Activated naive CD4-positive, alpha-beta T cell treated with anti-CD3 and anti-CD28 coated beads, Interleukin-2, amount 10 ng/mL, durations not matched to agents 7 days and 5 days (primary cell): ENCODE data around the gene DRC7.
"Not testable (repeated sequence)": the region's sequence is repeated elsewhere in the genome, so short reads cannot be mapped to it uniquely, and the experiment has no call there.

Experiments used
- CTCF ChIA-PET: fragments of 350-600 bp; sonication (Branson Sonifier 250); formaldehyde crosslinking; loops from one replicate; lab custom pipeline; 2021; ENCODE audit warnings: antibody characterized with exemption; lab: Charles Lee
- DNase-seq: peaks from one replicate; pipeline ENCODE4 v3.0.0-alpha.2; 2020
- H3K27ac Mint-ChIP-seq: one replicate; pipeline ENCODE4 v1.8.0; 2021; ENCODE audit warnings: mild to moderate bottlenecking, moderate library complexity, mixed read lengths
- H3K27me3 Mint-ChIP-seq: one replicate; pipeline ENCODE4 v1.8.0; 2021; ENCODE audit warnings: mild to moderate bottlenecking, mixed read lengths
- H3K36me3 Mint-ChIP-seq: one replicate; pipeline ENCODE4 v1.8.0; 2021; ENCODE audit warnings: mixed read lengths
- H3K4me1 Mint-ChIP-seq: one replicate; pipeline ENCODE4 v1.8.0; 2021; ENCODE audit warnings: mixed read lengths
- H3K4me3 Mint-ChIP-seq: one replicate; pipeline ENCODE4 v1.8.0; 2021; ENCODE audit warnings: mild to moderate bottlenecking, moderate library complexity, mixed read lengths
- H3K9me3 Mint-ChIP-seq: one replicate; pipeline ENCODE4 v1.8.0; 2021; ENCODE audit warnings: mixed read lengths

Gene DRC7

DNA sequence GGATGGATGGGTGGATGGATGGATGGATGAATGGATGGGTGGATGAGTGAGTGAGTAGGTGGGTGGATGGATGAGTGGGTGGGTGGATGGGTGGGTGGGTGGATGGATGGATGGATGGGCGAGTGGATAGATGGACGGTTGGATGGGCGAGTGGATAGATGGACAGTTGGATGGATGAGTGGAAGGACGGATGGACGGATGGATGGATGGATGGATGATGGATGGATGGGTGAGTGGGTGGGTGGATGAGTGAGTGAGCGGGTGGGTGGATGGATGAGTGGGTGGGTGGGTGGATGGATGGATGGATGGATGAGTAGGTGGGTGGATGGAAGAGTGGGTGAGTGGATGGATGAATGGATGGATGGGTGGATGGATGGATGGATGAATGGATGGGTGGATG is 35.2 kb downstream of the DRC7 start:
- Mint-ChIP-seq H3K27me3 (peaks cover 11% of the 10 kb centered on the region), H3K9me3 (peaks cover 21% of the 10 kb centered on the region), H3K36me3 (peaks cover 13% of the 10 kb centered on the region), H3K4me1 (peaks cover 11% of the 10 kb centered on the region)
- DNase-seq, CTCF ChIA-PET, H3K27ac Mint-ChIP-seq, H3K4me3 Mint-ChIP-seq: not testable (repeated sequence)

DNA sequence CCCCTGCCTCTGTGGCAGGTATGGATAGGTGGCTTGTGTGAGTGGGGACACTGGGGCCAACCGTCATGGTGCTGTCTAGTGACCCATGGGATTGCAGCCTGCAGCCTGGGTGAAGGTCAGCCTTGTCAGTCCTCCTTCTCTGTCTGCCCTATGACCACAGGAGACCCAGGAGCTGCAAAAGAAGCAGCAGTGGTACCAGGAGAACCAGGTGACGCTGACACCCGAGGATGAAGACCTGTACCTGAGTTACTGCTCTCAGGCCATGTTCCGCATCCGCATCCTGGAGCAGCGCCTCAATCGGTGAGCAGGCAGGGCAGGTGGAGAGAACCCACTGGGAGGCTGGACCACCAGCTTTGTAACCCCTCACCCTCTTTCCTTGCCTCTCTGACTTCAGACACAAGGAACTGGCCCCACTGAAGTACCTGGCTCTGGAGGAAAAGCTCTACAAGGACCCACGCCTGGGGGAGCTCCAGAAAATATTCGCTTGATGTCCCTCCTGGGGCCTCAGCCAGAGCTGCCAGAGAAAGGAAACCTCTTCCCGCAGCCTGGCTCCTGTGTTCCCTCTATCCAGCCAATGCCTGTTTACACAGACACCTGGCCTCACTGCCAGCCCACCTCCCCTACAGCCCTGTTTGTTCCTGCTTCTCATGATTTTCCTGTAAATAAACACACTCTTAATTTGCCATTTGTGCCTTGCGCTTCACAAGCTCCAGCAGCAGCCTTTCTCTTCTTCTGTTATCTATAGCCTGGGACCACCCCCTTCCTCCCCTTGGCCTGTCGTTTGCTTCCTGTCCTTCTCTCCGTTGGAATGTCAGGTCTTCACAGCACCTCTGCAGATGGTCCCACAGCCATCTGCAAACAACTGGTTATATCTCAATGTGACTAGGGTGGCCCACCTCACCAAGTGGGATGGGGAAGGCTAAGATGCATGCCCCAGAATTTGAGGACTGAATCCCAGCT is 36.4 kb downstream of the DRC7 start:
- Mint-ChIP-seq H3K4me3 (no peak overlapping the region), H3K36me3 (peaks cover 19% of the 10 kb centered on the region), H3K27ac (no peak overlapping the region), H3K27me3 (peaks cover 8% of the 10 kb centered on the region), H3K9me3 (peaks cover 21% of the 10 kb centered on the region), H3K4me1 (peaks cover 16% of the 10 kb centered on the region)
- CTCF ChIA-PET: interaction anchor here (1.0 kb wide), 1 partner anchor 155 kb away, joined by 6 read pairs; no protein-coding TSS in a partner anchor
- no peak for DNase-seq

- peaks cover 19% of the 10 kb centered on the region for H3K36me3 Mint-ChIP-seq
- H3K4me3 Mint-ChIP-seq: no peak overlapping the region
- peaks cover 4% of the 10 kb centered on the region for H3K27me3 Mint-ChIP-seq
- no peak overlapping the region for H3K27ac Mint-ChIP-seq
- H3K4me1 Mint-ChIP-seq: peaks cover 23% of the 10 kb centered on the region
- CTCF ChIA-PET: interaction anchor here (1.0 kb wide), 1 partner anchor 156 kb away, joined by 6 read pairs; no protein-coding TSS in a partner anchor
- DNase-seq: no peak
- peaks cover 21% of the 10 kb centered on the region for H3K9me3 Mint-ChIP-seq
Observed at GRCh38 chr16:57732037-57732436, 37.4 kb downstream of the DRC7 start.

- Mint-ChIP-seq H3K27ac (no peak overlapping the region), H3K4me1 (peaks cover 30% of the 10 kb centered on the region), H3K9me3 (peaks cover 21% of the 10 kb centered on the region), H3K4me3 (peak overlapping the region; percentile 20), H3K36me3 (peaks cover 19% of the 10 kb centered on the region), H3K27me3 (peaks cover 4% of the 10 kb centered on the region)
- CTCF ChIA-PET: no interaction called here
- DNase-seq: no peak
Observed at GRCh38 chr16:57732714-57733113, 38.1 kb downstream of the DRC7 start.

DNA sequence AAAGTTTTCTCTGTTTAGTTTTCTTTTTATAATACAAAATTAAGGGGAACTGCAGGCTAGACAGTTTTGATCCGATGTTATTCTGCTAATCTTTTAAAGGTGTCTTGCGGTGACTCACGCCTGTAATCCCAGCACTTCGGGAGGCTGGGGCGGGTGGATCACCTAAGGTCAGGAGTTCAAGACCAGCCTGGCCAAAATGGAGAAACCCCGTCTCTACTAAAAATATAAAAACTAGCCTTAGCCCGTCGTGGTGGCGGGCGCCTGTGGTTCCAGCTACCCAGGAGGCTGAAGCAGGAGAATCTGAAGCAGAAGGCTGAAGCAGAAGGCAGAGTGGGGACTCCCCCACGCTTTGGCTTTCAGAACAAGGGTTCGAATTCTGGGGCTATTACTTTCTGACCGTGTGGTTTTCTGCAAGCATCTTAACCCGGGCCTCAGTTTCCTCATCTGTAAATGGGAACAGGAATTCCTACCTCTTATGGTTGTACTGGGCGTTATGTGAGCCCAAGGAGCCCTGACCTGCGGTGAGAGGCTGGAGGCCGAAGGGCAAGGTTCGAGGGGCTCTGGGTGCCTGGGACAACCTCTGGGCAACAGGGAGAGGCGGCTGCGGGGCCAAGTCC is 39.8 kb downstream of the DRC7 start:
- Mint-ChIP-seq H3K9me3 (peaks cover 21% of the 10 kb centered on the region), H3K4me3 (peak overlapping the region; percentile 96), H3K36me3 (peaks cover 19% of the 10 kb centered on the region), H3K27me3 (peaks cover 4% of the 10 kb centered on the region), H3K4me1 (peaks cover 32% of the 10 kb centered on the region), H3K27ac (peak overlapping the region; percentile 87)
- CTCF ChIA-PET: interaction anchor here (1.9 to 3.4 kb wide), 2 partner anchors 86 to 158 kb away, joined by 8 to 17 read pairs; no protein-coding TSS in a partner anchor
- no peak for DNase-seq

- CTCF ChIA-PET: interaction anchor here (1.0 to 3.4 kb wide), 4 partner anchors 87 to 159 kb away, joined by 3 to 17 read pairs (median 7); no protein-coding TSS in a partner anchor
- Mint-ChIP-seq H3K4me3 (peak overlapping the region; percentile 96), H3K27ac (peak overlapping the region; percentile 87), H3K36me3 (peaks cover 19% of the 10 kb centered on the region), H3K9me3 (peaks cover 21% of the 10 kb centered on the region), H3K27me3 (peaks cover 4% of the 10 kb centered on the region), H3K4me1 (peaks cover 32% of the 10 kb centered on the region)
- peak; percentile 99 for DNase-seq
Observed at GRCh38 chr16:57734925-57735754, 40.5 kb downstream of the DRC7 start.

GRCh38 chr16:57735755-57736418 is 41.3 kb downstream of the DRC7 start, which contains the start of gene KATNB1:
Gene KATNB1, plus strand, starts transcription at chr16:57735770. Its CDS starts 1,474 bp downstream, at chr16:57737244.
- CTCF ChIA-PET: interaction anchor here (0.7 to 3.4 kb wide), 9 partner anchors 16 to 159 kb away, joined by 3 to 17 read pairs (median 5); no protein-coding TSS in a partner anchor
- Mint-ChIP-seq H3K9me3 (peaks cover 21% of the 10 kb centered on the region), H3K27ac (peak within 1 kb of the TSS; percentile 87), H3K4me1 (peaks cover 32% of the 10 kb centered on the region), H3K27me3 (peaks cover 3% of the 10 kb centered on the region), H3K36me3 (peaks cover 19% of the 10 kb centered on the region), H3K4me3 (peak within 1 kb of the TSS; percentile 96)
- DNase-seq: no peak

- H3K27ac Mint-ChIP-seq: peak overlapping the region; percentile 87
Observed at GRCh38 chr16:57736419-57737351, 42.1 kb downstream of the DRC7 start.

DNA sequence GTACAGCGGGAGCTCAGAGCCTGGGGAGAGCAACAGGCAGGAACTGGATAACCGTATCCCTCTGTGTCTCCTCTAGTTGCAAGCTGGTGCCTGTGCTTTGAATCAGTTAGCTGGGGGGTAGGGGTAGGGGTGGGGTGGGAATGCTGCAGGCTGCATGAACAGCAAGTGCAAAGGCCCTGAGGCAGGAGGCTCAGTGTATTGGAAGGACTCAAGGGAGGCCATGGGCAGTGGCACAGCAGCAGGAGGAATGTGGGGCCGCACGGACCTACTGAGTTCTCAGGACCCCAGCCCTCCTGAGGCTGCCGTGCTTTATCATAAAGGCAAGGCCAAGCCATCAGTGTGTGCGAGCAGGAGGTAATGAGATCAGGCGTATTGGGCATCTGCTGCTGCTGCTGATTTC is 44.2 kb downstream of the DRC7 start:
- CTCF ChIA-PET: no interaction called here
- no peak for DNase-seq
- Mint-ChIP-seq H3K9me3 (no peaks in the 10 kb centered on the region), H3K27ac (no peak overlapping the region), H3K36me3 (peaks cover 9% of the 10 kb centered on the region), H3K27me3 (no peaks in the 10 kb centered on the region), H3K4me3 (no peak overlapping the region), H3K4me1 (peaks cover 26% of the 10 kb centered on the region)

More at GRCh38 chr16:57736419-57737351, 42.1 kb downstream of the DRC7 start:
- H3K36me3 Mint-ChIP-seq: peaks cover 21% of the 10 kb centered on the region
- H3K9me3 Mint-ChIP-seq: peaks cover 15% of the 10 kb centered on the region
- H3K27me3 Mint-ChIP-seq: no peaks in the 10 kb centered on the region
- peak overlapping the region; percentile 96 for H3K4me3 Mint-ChIP-seq
- DNase-seq: peak; percentile 74
- H3K4me1 Mint-ChIP-seq: peaks cover 32% of the 10 kb centered on the region
- CTCF ChIA-PET: interaction anchor here (0.7 to 3.4 kb wide), 10 partner anchors 15 to 160 kb away, joined by 3 to 17 read pairs (median 6); no protein-coding TSS in a partner anchor

GRCh38 chr16:57739756-57740422 is 45.3 kb downstream of the DRC7 start:
- Mint-ChIP-seq H3K36me3 (peaks cover 8% of the 10 kb centered on the region), H3K4me3 (no peak overlapping the region), H3K4me1 (peaks cover 20% of the 10 kb centered on the region), H3K9me3 (no peaks in the 10 kb centered on the region), H3K27ac (no peak overlapping the region), H3K27me3 (no peaks in the 10 kb centered on the region)
- CTCF ChIA-PET: interaction anchor here (1.6 kb wide), 1 partner anchor 149 kb away, joined by 3 read pairs; no protein-coding TSS in a partner anchor
- no peak for DNase-seq

DNA sequence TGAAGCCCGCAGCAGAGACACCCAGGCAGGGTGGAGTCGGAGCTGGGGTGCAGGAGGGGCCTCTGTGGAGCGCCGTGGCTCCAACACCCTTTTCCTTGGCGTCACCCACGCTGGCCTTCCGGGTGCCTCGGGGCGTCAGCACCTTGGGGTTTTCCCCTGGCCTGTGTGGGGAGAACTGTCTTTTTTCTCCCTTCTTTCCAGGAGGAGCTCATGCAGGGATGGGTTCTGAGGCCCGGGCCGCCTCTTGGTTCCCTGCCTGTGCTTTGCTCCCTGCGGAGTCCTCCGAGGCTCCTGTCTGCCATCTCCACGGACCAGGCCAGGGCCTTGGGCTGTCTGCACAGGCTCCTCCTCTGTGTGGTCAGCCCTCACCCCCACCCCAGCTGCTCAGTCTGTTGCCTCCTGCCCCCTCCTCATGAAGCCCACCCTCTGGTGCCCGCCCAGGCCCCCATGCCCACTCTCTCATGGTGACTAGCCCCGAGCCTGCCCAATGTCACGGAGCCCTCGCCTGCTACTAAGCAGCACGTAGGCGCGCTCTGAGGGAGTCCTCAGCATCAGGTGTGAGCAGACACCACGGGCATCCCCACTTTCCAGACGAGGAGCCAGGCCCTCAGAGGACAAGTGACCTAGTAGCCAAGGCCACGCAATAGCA is 45.9 kb downstream of the DRC7 start:
- Mint-ChIP-seq H3K4me1 (peaks cover 17% of the 10 kb centered on the region), H3K36me3 (peaks cover 3% of the 10 kb centered on the region), H3K4me3 (no peak overlapping the region), H3K9me3 (no peaks in the 10 kb centered on the region), H3K27ac (peak overlapping the region; percentile 14), H3K27me3 (no peaks in the 10 kb centered on the region)
- no peak for DNase-seq
- CTCF ChIA-PET: interaction anchor here (0.9 to 1.6 kb wide), 2 partner anchors 149 to 150 kb away, joined by 3 read pairs; no protein-coding TSS in a partner anchor
